Endothelial cell of umbilical vein (primary cell): ENCODE data around the gene RPS21. TPM values are rescaled to one million over a fixed set of nuclear protein-coding genes. Genes with fewer than 3 reads are reported as not detected.

Experiments used
- BruUV-seq: library from RNA; stranded (reverse); fragments of 400-500 nt; replicated peaks from 2 replicates; lab custom pipeline; 2021; lab: Mats Ljungman, UMichigan
- CTCF ChIA-PET: fragments of 300-600, 350-600 bp; sonication (Branson Sonifier 250); formaldehyde crosslinking; loops from one replicate; lab custom pipeline; 2021; ENCODE audit warnings: antibody characterized with exemption, inconsistent platforms; lab: Charles Lee
- POLR2A ChIA-PET: fragments of 300-600, 350-600 bp; sonication (Branson Sonifier 250); formaldehyde crosslinking; loops from one replicate; lab custom pipeline; 2021; ENCODE audit warnings: antibody characterized with exemption, inconsistent platforms; lab: Charles Lee
- DNase-seq: peaks from one replicate; pipeline ENCODE4 v3.0.0-alpha.2; 2011; ENCODE audit warnings: low read depth, low spot score
- FAIRE-seq: peaks from 2 replicates; lab custom pipeline; 2011; peaks lifted over from hg19 to GRCh38; lab: Jason Lieb, UNC
- H2AFZ ChIP-seq: 2 replicates; pipeline ENCODE4 v1.6.0; 2012; ENCODE audit warnings: low read depth, low read length, control low read depth, inconsistent platforms
- H3K27ac ChIP-seq: 2 replicates; pipeline ENCODE4 v1.5.1; 2011; ENCODE audit warnings: low read depth, mild to moderate bottlenecking, control low read depth, low read length, moderate library complexity; ENCODE audit not compliant: insufficient read depth
- H3K27me3 ChIP-seq, 2 experiments: 2 replicates each; pipeline versions ENCODE4 v1.6.0 to v1.6.1; 2011; ENCODE audit warnings: low read length in 2 of 2, mixed read lengths in 1 of 2; ENCODE audit not compliant: control insufficient read depth in 2 of 2, insufficient read depth in 2 of 2
- H3K36me3 ChIP-seq, 2 experiments: 2 replicates in 1 of 2; 3 replicates in 1 of 2; pipeline ENCODE4 v1.5.1; 2011; ENCODE audit warnings: low read length in 2 of 2, mild to moderate bottlenecking in 1 of 2, moderate library complexity in 1 of 2; ENCODE audit not compliant: control insufficient read depth in 2 of 2, insufficient read depth in 2 of 2; ENCODE audit errors: extremely low read depth in 1 of 2
- H3K4me1 ChIP-seq: 3 replicates; pipeline ENCODE4 v1.5.1; 2011; ENCODE audit warnings: mild to moderate bottlenecking, low read length; ENCODE audit not compliant: control insufficient read depth, insufficient read depth; ENCODE audit errors: extremely low read depth
- H3K4me2 ChIP-seq: 2 replicates; pipeline ENCODE4 v1.6.1; 2011; ENCODE audit warnings: low read length, control low read depth, mixed read lengths; ENCODE audit not compliant: insufficient read depth
- H3K4me3 ChIP-seq, 3 experiments: fragments of 200-600 bp in 1 of 3; sonication (generic), shearing (Covaris generic) in 1 of 3; replicated peaks in 1 of 3; 2 replicates each; pipeline ENCODE4 v1.5.1; 2011 to 2016; ENCODE audit warnings: control low read depth in 3 of 3, low read length in 3 of 3, mild to moderate bottlenecking in 2 of 3, inconsistent platforms in 1 of 3, low read depth in 1 of 3, moderate library complexity in 1 of 3; ENCODE audit not compliant: insufficient read depth in 1 of 3
- H3K79me2 ChIP-seq: 2 replicates; pipeline ENCODE4 v1.6.0; 2012; ENCODE audit warnings: low read length, inconsistent platforms; ENCODE audit not compliant: control insufficient read depth, insufficient read depth
- H3K9ac ChIP-seq: replicated peaks from 2 replicates; pipeline ENCODE3; 2011; ENCODE audit warnings: low read length, control low read depth; ENCODE audit not compliant: insufficient read depth; ENCODE audit errors: extremely low read depth
- H3K9me1 ChIP-seq: replicated peaks from 3 replicates; pipeline ENCODE4 v1.6.0; 2011; ENCODE audit warnings: mild to moderate bottlenecking, low read length; ENCODE audit not compliant: control insufficient read depth, insufficient read depth; ENCODE audit errors: extremely low read depth
- H3K9me3 ChIP-seq: replicated peaks from 2 replicates; pipeline ENCODE4 v1.5.1; 2012; ENCODE audit warnings: low read length, inconsistent platforms; ENCODE audit not compliant: control insufficient read depth, insufficient read depth
- H4K20me1 ChIP-seq: replicated peaks from 2 replicates; pipeline ENCODE3; 2011; ENCODE audit warnings: mild to moderate bottlenecking, low read length; ENCODE audit not compliant: control insufficient read depth, insufficient read depth; ENCODE audit errors: extremely low read depth
- FOS ChIP-seq: IDR thresholded peaks from 2 replicates; pipeline ENCODE4 v1.6.1; 2011; ENCODE audit warnings: mild to moderate bottlenecking, low read length, moderate library complexity, borderline replicate concordance; ENCODE audit not compliant: insufficient read depth
- GATA2 ChIP-seq: IDR thresholded peaks from 2 replicates; pipeline ENCODE4 v1.7.0; 2011; ENCODE audit warnings: low read depth, mild to moderate bottlenecking, moderate library complexity, mixed read lengths, low read length; ENCODE audit not compliant: insufficient read length, insufficient read depth
- JUN ChIP-seq: IDR thresholded peaks from 2 replicates; pipeline ENCODE4 v1.6.1; 2011; ENCODE audit warnings: borderline replicate concordance, low read depth; ENCODE audit not compliant: insufficient read length, insufficient read depth
- POLR2A ChIP-seq: IDR thresholded peaks from 2 replicates; pipeline ENCODE4 v1.6.1; 2012; ENCODE audit warnings: low read depth, mild to moderate bottlenecking, control low read depth, low read length
- dilution Hi-C: fragments of 300-500 bp; cut with MboI; formaldehyde crosslinking; loops from one replicate; pipeline ENCODE4 v1.15.0; 2019; ENCODE audit warnings: low sequenced_read_pairs; ENCODE audit not compliant: extremely low pct_ligation_motif_present
- intact Hi-C: fragments of 100-400 bp; cut with micrococcal nuclease; formaldehyde crosslinking; loops from one replicate; pipeline ENCODE4 v1.10.0; 2022
- polyA plus RNA-seq, 4 experiments: library from polyadenylated mRNA; depleted of rRNA in 3 of 4; stranded (reverse) in 3 of 4; unstranded in 1 of 4; fragments of >200 nt; gene quantifications; 2 replicates each; pipeline versions ENCODE4 v1.2.1 to v1.2.3, GENCODE V29; 2011 to 2012; ENCODE audit warnings: missing spikeins in 1 of 4
- total RNA-seq: library from RNA; stranded (reverse); gene quantifications from 2 replicates; pipeline ENCODE4 v1.2.3, GENCODE V29; 2021
- TF ChIP-seq, protein P1 (sequence below): IDR thresholded peaks from 2 replicates; pipeline ENCODE4 v1.6.1; 2011; ENCODE audit not compliant: insufficient read depth, insufficient read length
- TF ChIP-seq, protein P2 (sequence below), 2 donors: IDR thresholded peaks; 1 replicate in 1 of 2; 2 replicates in 1 of 2; pipeline ENCODE4 v1.5.1; 2011; ENCODE audit warnings: low read length in 2 of 2, mild to moderate bottlenecking in 2 of 2, moderate library complexity in 2 of 2, control low read depth in 1 of 2, inconsistent platforms in 1 of 2, low read depth in 1 of 2; ENCODE audit not compliant: insufficient read depth in 1 of 2; ENCODE audit errors: extremely low read depth in 1 of 2

Gene RPS21
- total and polyA plus RNA-seq, 2 donors (not counting 3 experiments of a cell fraction or from before 2014, with no cell fraction given): 1,644 to 7,710 TPM

DNA sequence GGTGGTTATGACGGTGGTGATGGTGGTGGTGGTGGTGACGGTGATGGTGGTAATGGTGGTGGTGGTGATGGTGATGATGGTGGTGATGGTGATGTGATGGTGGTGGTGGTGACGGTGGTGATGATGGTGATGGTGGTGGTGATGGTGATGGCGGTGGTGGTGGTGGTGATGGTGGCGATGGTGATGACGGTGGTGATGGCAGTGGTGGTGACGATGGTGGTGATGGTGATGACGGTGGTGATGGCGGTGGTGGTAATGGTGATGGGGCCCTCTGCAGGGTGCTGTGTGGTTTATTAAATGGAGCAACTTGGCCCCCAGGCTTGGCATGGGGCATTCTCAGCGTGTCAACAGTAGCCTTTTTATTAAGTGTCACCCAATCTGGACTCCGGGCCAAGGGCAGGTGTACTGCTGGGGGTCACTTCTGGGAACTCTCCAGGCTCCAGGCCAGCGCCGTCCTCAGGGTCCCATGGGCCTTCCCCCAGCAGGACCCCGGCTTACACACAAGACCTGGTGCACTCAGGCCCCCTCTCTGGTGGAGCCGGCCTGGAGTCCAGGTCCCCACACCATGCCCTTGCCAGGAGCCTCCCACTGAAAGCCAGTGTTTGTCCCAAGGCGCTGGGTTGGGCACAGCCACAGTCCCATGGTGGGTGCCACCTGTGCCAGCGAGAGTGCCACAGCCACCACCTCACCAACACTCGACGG is 11.4 kb downstream of the RPS21 start:
- dilution Hi-C loops: no loop called here
- no peaks in the 10 kb centered on the region for H3K27me3 ChIP-seq
- no peak overlapping the region for H3K27ac ChIP-seq
- H3K36me3 ChIP-seq: peaks cover 0 to 1% of the 10 kb centered on the region in 2 experiments
- H3K4me2 ChIP-seq: no peak overlapping the region
- H2AFZ ChIP-seq: no peak overlapping the region
- no peaks in the 10 kb centered on the region for H3K79me2 ChIP-seq
- DNase-seq (no peak), FAIRE-seq (no peak)
- no peaks in the 10 kb centered on the region for H3K9me1 ChIP-seq
- H3K9me3 ChIP-seq: no peaks in the 10 kb centered on the region
- no peak overlapping the region for H3K9ac ChIP-seq
- intact Hi-C loops: no loop called here
- no peaks in the 10 kb centered on the region for H4K20me1 ChIP-seq
- no peaks in the 10 kb centered on the region for H3K4me1 ChIP-seq
- POLR2A ChIA-PET: no interaction called here
- CTCF ChIA-PET: no interaction called here
- TF ChIP-seq FOS (no peak), POLR2A (no peak)
- no peak overlapping the region for H3K4me3 ChIP-seq
- BruUV-seq: no TSS peak

DNA sequence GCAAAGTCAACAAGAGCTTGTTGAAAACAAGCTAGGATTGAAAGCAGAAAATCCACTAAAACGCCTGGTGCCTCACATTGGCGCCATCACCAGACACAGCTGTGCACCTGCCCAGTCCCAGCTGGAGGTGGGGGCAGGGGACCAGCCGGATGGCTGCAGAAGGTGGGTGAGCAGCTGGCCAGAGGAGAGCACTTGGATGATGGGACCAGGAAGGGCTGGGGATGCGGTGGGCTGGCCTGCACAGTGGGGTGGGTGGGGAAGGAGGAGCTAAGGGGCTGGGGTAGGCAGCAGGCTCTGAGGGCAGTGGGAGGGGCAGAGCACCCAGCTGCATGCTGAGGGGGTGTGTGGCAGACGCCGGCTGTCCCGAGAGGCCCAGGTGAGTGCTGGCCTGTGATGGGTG is 13.1 kb downstream of the RPS21 start:
- Histone ChIP-seq H3K27ac (no peak overlapping the region), H3K79me2 (no peaks in the 10 kb centered on the region), H2AFZ (no peak overlapping the region), H3K27me3 (no peaks in the 10 kb centered on the region), H3K4me2 (no peak overlapping the region), H3K4me3 (no peak overlapping the region), H3K36me3 (peaks cover 0 to 1% of the 10 kb centered on the region in 2 experiments), H3K9ac (no peak overlapping the region), H4K20me1 (no peaks in the 10 kb centered on the region), H3K9me1 (no peaks in the 10 kb centered on the region), H3K9me3 (no peaks in the 10 kb centered on the region), H3K4me1 (no peaks in the 10 kb centered on the region)
- BruUV-seq: no TSS peak
- CTCF ChIA-PET: interaction anchor here (0.7 to 1.5 kb wide), 5 partner anchors 10 to 217 kb away, joined by 3 to 5 read pairs (median 5); no protein-coding TSS in a partner anchor
- dilution Hi-C loops: no loop called here
- TF ChIP-seq, protein P1, sequence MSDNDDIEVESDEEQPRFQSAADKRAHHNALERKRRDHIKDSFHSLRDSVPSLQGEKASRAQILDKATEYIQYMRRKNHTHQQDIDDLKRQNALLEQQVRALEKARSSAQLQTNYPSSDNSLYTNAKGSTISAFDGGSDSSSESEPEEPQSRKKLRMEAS: no peak
- TF ChIP-seq, protein P2, sequence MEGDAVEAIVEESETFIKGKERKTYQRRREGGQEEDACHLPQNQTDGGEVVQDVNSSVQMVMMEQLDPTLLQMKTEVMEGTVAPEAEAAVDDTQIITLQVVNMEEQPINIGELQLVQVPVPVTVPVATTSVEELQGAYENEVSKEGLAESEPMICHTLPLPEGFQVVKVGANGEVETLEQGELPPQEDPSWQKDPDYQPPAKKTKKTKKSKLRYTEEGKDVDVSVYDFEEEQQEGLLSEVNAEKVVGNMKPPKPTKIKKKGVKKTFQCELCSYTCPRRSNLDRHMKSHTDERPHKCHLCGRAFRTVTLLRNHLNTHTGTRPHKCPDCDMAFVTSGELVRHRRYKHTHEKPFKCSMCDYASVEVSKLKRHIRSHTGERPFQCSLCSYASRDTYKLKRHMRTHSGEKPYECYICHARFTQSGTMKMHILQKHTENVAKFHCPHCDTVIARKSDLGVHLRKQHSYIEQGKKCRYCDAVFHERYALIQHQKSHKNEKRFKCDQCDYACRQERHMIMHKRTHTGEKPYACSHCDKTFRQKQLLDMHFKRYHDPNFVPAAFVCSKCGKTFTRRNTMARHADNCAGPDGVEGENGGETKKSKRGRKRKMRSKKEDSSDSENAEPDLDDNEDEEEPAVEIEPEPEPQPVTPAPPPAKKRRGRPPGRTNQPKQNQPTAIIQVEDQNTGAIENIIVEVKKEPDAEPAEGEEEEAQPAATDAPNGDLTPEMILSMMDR (IDR thresholded peaks at IDR 0.05; ENCODE audit: extremely low read depth in 1 of 2, insufficient read depth in 1 of 2, low read depth in 1 of 2, low read length in 2 of 2): no peak
- TF ChIP-seq GATA2: no peak
- TF ChIP-seq JUN: no peak
- no peak for FAIRE-seq
- intact Hi-C loops: no loop called here
- no peak for DNase-seq
- POLR2A ChIA-PET: no interaction called here
